Neural progenitor cell (in vitro differentiated cells): ENCODE results near the gene GPM6B. TPM values are rescaled to one million over a fixed set of nuclear protein-coding genes. Genes with fewer than 3 reads are reported as not detected.

ENCODE experiments used
- DNase-seq: peaks from one replicate; pipeline ENCODE4 v3.0.0-alpha.2; 2016; ENCODE audit warnings: low spot score
- H2AFZ ChIP-seq: fragments of 200-600 bp; sonication (generic); replicated peaks from 2 replicates; pipeline ENCODE4 v1.6.1; 2016; ENCODE audit warnings: antibody characterized with exemption
- H3F3A ChIP-seq: fragments of 200-600 bp; sonication (generic); 2 replicates; pipeline ENCODE4 v1.6.1; 2016; ENCODE audit warnings: antibody characterized with exemption, low read depth
- H3K27ac ChIP-seq: fragments of 200-600 bp; sonication (generic); 2 replicates; pipeline ENCODE4 v1.5.1; 2016; ENCODE audit warnings: mild to moderate bottlenecking
- H3K27me3 ChIP-seq: fragments of 200-600 bp; sonication (generic); 2 replicates; pipeline ENCODE4 v1.6.1; 2016; ENCODE audit warnings: mild to moderate bottlenecking, moderate library complexity
- H3K36me3 ChIP-seq: fragments of 200-600 bp; sonication (generic); 2 replicates; pipeline ENCODE4 v1.5.1; 2016
- H3K4me1 ChIP-seq: fragments of 200-600 bp; sonication (generic); 2 replicates; pipeline ENCODE4 v1.6.1; 2016; ENCODE audit warnings: mixed run types
- H3K4me2 ChIP-seq: fragments of 200-600 bp; sonication (generic); 2 replicates; pipeline ENCODE4 v1.6.1; 2016
- H3K4me3 ChIP-seq: fragments of 200-600 bp; sonication (generic); 2 replicates; pipeline ENCODE4 v1.5.1; 2016
- H3K79me2 ChIP-seq: fragments of 200-600 bp; sonication (generic); 2 replicates; pipeline ENCODE4 v1.6.1; 2016; ENCODE audit warnings: low read depth
- H3K9ac ChIP-seq: fragments of 200-600 bp; sonication (generic); 2 replicates; pipeline ENCODE4 v1.6.1; 2016
- H3K9me3 ChIP-seq: fragments of 200-600 bp; sonication (generic); 2 replicates; pipeline ENCODE4 v1.5.1; 2016; ENCODE audit warnings: low read depth
- H4K20me1 ChIP-seq: fragments of 200-600 bp; sonication (generic); 2 replicates; pipeline ENCODE4 v1.6.1; 2016; ENCODE audit warnings: low read depth
- H3K27ac Mint-ChIP-seq: 3 replicates; pipeline ENCODE4 v1.8.0; 2021; ENCODE audit warnings: mixed read lengths
- H3K27me3 Mint-ChIP-seq: 2 replicates; pipeline ENCODE4 v1.8.0; 2022; ENCODE audit warnings: low read depth, mild to moderate bottlenecking, inconsistent platforms, moderate library complexity, mixed read lengths; ENCODE audit not compliant: insufficient read depth
- H3K36me3 Mint-ChIP-seq: 3 replicates; pipeline ENCODE4 v1.8.0; 2021; ENCODE audit warnings: mixed read lengths
- H3K4me1 Mint-ChIP-seq: 3 replicates; pipeline ENCODE4 v1.8.0; 2021; ENCODE audit warnings: mixed read lengths
- H3K4me3 Mint-ChIP-seq: 3 replicates; pipeline ENCODE4 v1.8.0; 2021; ENCODE audit warnings: mild to moderate bottlenecking, moderate library complexity, mixed read lengths
- H3K9me3 Mint-ChIP-seq: 3 replicates; pipeline ENCODE4 v1.8.0; 2020; ENCODE audit warnings: mixed read lengths
- EZH2 ChIP-seq: fragments of 200-600 bp; sonication (generic); IDR thresholded peaks from 2 replicates; pipeline ENCODE4 v1.6.1; 2017; ENCODE audit warnings: antibody characterized with exemption, mild to moderate bottlenecking, moderate library complexity
- EZH2phosphoT487 ChIP-seq: fragments of 200-600 bp; sonication (generic); IDR thresholded peaks from 2 replicates; pipeline ENCODE4 v1.6.1; 2017; ENCODE audit warnings: antibody characterized with exemption
- total RNA-seq: library from RNA; depleted of rRNA; stranded (reverse); fragments of >200 nt; gene quantifications from 2 replicates; pipeline ENCODE4 v1.2.3, GENCODE V29; 2015; ENCODE audit warnings: low replicate concordance
- TF ChIP-seq, protein P1 (sequence below): fragments of 200-600 bp; sonication (generic); IDR thresholded peaks from 2 replicates; pipeline ENCODE4 v1.5.1; 2017; ENCODE audit warnings: antibody characterized with exemption, mild to moderate bottlenecking

GPM6B gene
- total RNA-seq, 1 donor from 2014 or later: 69.2 TPM

DNA sequence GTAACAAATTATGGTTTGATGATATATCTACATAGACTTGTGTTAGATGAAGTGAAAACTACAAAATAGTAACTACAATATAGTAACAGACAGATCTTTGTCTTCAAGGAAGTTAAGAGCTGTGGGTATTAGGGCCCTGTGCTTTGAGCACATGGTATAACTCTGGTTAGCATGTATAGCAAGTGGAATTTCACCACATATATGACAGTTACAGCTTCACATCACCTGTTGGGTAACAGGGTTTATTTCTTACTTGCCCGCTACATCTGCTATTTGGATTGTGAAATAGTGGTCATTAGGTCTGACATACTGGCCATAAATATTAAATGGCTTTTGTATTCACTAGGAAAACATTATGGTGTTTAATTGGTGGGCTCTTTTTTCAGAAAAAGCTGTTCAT lies 62.1 kb downstream of the GPM6B start:
- no peak overlapping the region for H3K4me2 ChIP-seq
- H3K27ac Mint-ChIP-seq: no peak overlapping the region
- no peaks in the 10 kb centered on the region for H3K27me3 ChIP-seq
- DNase-seq: no peak
- H3K9me3 ChIP-seq: no peaks in the 10 kb centered on the region
- H3K27me3 Mint-ChIP-seq: no peaks in the 10 kb centered on the region
- peaks cover 3% of the 10 kb centered on the region for H3K36me3 Mint-ChIP-seq
- no peaks in the 10 kb centered on the region for H3K9me3 Mint-ChIP-seq
- peaks cover 6% of the 10 kb centered on the region for H3K36me3 ChIP-seq
- H2AFZ ChIP-seq: no peak overlapping the region
- no peak overlapping the region for H3K27ac ChIP-seq
- H3K9ac ChIP-seq: no peak overlapping the region
- H3K4me1 ChIP-seq: no peaks in the 10 kb centered on the region
- no peak for TF ChIP-seq EZH2phosphoT487
- TF ChIP-seq EZH2: no peak
- TF ChIP-seq, protein P1, sequence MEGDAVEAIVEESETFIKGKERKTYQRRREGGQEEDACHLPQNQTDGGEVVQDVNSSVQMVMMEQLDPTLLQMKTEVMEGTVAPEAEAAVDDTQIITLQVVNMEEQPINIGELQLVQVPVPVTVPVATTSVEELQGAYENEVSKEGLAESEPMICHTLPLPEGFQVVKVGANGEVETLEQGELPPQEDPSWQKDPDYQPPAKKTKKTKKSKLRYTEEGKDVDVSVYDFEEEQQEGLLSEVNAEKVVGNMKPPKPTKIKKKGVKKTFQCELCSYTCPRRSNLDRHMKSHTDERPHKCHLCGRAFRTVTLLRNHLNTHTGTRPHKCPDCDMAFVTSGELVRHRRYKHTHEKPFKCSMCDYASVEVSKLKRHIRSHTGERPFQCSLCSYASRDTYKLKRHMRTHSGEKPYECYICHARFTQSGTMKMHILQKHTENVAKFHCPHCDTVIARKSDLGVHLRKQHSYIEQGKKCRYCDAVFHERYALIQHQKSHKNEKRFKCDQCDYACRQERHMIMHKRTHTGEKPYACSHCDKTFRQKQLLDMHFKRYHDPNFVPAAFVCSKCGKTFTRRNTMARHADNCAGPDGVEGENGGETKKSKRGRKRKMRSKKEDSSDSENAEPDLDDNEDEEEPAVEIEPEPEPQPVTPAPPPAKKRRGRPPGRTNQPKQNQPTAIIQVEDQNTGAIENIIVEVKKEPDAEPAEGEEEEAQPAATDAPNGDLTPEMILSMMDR: no peak
- H3F3A ChIP-seq: no peaks in the 10 kb centered on the region
- H3K4me3 ChIP-seq: no peak overlapping the region
- H3K4me3 Mint-ChIP-seq: no peak overlapping the region
- H4K20me1 ChIP-seq: no peaks in the 10 kb centered on the region
- no peaks in the 10 kb centered on the region for H3K79me2 ChIP-seq
- no peaks in the 10 kb centered on the region for H3K4me1 Mint-ChIP-seq

DNA sequence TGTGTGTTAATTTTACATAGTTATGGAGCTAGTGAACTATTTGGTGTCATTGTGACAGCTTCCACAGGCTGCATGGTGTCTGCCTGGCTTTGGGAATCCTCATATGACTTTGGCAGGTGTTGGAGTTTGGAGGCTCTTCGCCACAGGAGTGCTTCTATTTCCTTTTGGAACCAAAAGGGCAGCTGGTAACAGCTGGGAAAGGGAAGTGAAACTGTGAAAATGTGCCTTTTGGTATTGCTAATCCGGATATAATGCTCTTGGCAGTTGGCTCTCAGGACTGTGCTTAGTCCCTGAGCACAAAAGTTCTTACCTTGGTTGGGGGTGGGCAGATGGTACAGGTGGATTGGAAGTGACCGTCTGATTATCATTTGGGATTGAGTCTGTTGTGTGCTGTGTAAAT lies 64.2 kb downstream of the GPM6B start:
- Histone ChIP-seq H4K20me1 (no peaks in the 10 kb centered on the region), H3K4me3 (no peak overlapping the region), H3K9ac (no peak overlapping the region), H3K79me2 (no peaks in the 10 kb centered on the region), H3K9me3 (no peaks in the 10 kb centered on the region), H3K27me3 (no peaks in the 10 kb centered on the region), H3K4me2 (no peak overlapping the region), H3K27ac (no peak overlapping the region), H3K36me3 (peaks cover 6% of the 10 kb centered on the region), H3K4me1 (no peaks in the 10 kb centered on the region), H3F3A (no peaks in the 10 kb centered on the region), H2AFZ (no peak overlapping the region)
- H3K27ac Mint-ChIP-seq: no peak overlapping the region
- peaks cover 3% of the 10 kb centered on the region for H3K36me3 Mint-ChIP-seq
- H3K27me3 Mint-ChIP-seq: no peaks in the 10 kb centered on the region
- no peak for TF ChIP-seq EZH2phosphoT487
- TF ChIP-seq EZH2: no peak
- TF ChIP-seq, protein P1: no peak
- DNase-seq: no peak
- no peaks in the 10 kb centered on the region for H3K4me1 Mint-ChIP-seq
- H3K9me3 Mint-ChIP-seq: no peaks in the 10 kb centered on the region
- no peak overlapping the region for H3K4me3 Mint-ChIP-seq

DNA sequence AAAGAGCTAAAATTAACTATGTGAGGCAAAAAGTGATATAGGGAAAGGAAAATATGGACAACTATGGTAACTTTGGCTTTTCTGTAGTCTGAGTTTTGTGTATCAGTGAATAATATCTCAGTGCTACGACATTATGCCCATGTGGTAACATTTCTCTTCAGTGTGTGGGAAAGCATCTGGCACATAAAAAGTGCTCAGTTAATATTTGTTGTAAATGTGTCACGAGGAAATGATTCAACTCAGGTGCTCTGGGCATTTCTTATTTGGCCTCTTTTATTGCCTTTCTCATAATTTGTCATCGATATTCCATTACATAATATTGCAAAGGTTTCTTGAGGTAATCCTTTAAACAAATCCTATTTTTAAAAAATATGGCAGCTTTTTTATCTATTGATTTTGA lies 64.8 kb downstream of the GPM6B start:
- Mint-ChIP-seq H3K9me3 (no peaks in the 10 kb centered on the region), H3K27me3 (no peaks in the 10 kb centered on the region), H3K36me3 (peaks cover 4% of the 10 kb centered on the region), H3K27ac (no peak overlapping the region), H3K4me1 (no peaks in the 10 kb centered on the region), H3K4me3 (no peak overlapping the region)
- DNase-seq: no peak
- Histone ChIP-seq H4K20me1 (no peaks in the 10 kb centered on the region), H3K79me2 (no peaks in the 10 kb centered on the region), H3K4me3 (no peak overlapping the region), H3K4me1 (no peaks in the 10 kb centered on the region), H3K9ac (no peak overlapping the region), H3K27ac (no peak overlapping the region), H3F3A (no peaks in the 10 kb centered on the region), H3K9me3 (no peaks in the 10 kb centered on the region), H2AFZ (no peak overlapping the region), H3K4me2 (no peak overlapping the region), H3K27me3 (no peaks in the 10 kb centered on the region), H3K36me3 (peaks cover 6% of the 10 kb centered on the region)
- TF ChIP-seq, protein P1: no peak
- TF ChIP-seq EZH2phosphoT487 (no peak), EZH2 (no peak)

DNA sequence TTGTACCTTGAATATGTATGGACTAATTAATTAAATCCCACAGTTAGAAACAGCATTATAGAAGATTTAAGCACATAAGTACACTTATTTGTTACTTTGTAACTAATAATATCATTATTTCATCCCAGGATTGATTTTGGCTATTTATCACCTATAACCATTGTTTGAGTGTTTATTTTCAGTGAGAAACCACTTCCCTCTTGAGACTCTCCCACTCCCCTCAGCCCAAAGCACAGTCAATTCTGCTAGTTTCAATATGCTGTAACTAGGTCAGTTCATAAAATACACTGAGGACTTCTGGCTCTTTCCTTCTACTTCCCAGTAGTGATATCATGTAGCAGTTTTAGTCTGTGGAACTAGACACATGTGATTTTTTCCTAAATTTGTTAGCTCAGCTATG lies 66.1 kb downstream of the GPM6B start:
- H3K27ac Mint-ChIP-seq: no peak overlapping the region
- H4K20me1 ChIP-seq: no peaks in the 10 kb centered on the region
- no peaks in the 10 kb centered on the region for H3K4me1 Mint-ChIP-seq
- peaks cover 8% of the 10 kb centered on the region for H3K36me3 Mint-ChIP-seq
- H2AFZ ChIP-seq: no peak overlapping the region
- DNase-seq: no peak
- H3K4me3 ChIP-seq: no peak overlapping the region
- H3K9me3 ChIP-seq: no peaks in the 10 kb centered on the region
- H3K27me3 Mint-ChIP-seq: no peaks in the 10 kb centered on the region
- TF ChIP-seq, protein P1: no peak
- H3K9ac ChIP-seq: no peak overlapping the region
- H3K36me3 ChIP-seq: peaks cover 6% of the 10 kb centered on the region
- no peak overlapping the region for H3K4me3 Mint-ChIP-seq
- H3K4me2 ChIP-seq: no peak overlapping the region
- no peaks in the 10 kb centered on the region for H3K9me3 Mint-ChIP-seq
- no peaks in the 10 kb centered on the region for H3K79me2 ChIP-seq
- H3K4me1 ChIP-seq: no peaks in the 10 kb centered on the region
- no peak overlapping the region for H3K27ac ChIP-seq
- H3F3A ChIP-seq: no peaks in the 10 kb centered on the region
- H3K27me3 ChIP-seq: no peaks in the 10 kb centered on the region
